Fibroblast of lung (primary cell): ENCODE data around the gene ZNF319. TPM values are rescaled to one million over a fixed set of nuclear protein-coding genes. Genes with fewer than 3 reads are reported as not detected.

Source experiments
- DNase-seq, 2 donors: peaks; one replicate each; pipeline versions ENCODE4 v3.0.0 to v3.0.0-alpha.2; 2010; ENCODE audit warnings: low read depth in 2 of 2
- H2AFZ ChIP-seq: 2 replicates; pipeline ENCODE4 v1.5.1; 2012; ENCODE audit warnings: low read length, control low read depth, inconsistent platforms
- H3K27ac ChIP-seq: 2 replicates; pipeline ENCODE4 v1.5.1; 2011; ENCODE audit warnings: low read length, control low read depth; ENCODE audit not compliant: insufficient read depth
- H3K27me3 ChIP-seq: 2 replicates; pipeline ENCODE4 v1.5.1; 2011; ENCODE audit warnings: mild to moderate bottlenecking, low read length; ENCODE audit not compliant: control insufficient read depth, insufficient read depth
- H3K36me3 ChIP-seq: 2 replicates; pipeline ENCODE4 v1.5.1; 2011; ENCODE audit warnings: low read length; ENCODE audit not compliant: control insufficient read depth, insufficient read depth
- H3K4me1 ChIP-seq: 2 replicates; pipeline ENCODE4 v1.5.1; 2011; ENCODE audit warnings: low read length; ENCODE audit not compliant: control insufficient read depth, insufficient read depth; ENCODE audit errors: extremely low read depth
- H3K4me2 ChIP-seq: 2 replicates; pipeline ENCODE4 v1.5.1; 2011; ENCODE audit warnings: low read length, control low read depth; ENCODE audit not compliant: insufficient read depth; ENCODE audit errors: extremely low read depth
- H3K4me3 ChIP-seq, 4 experiments: fragments of 200-600 bp in 1 of 4; sonication (generic) in 1 of 4; replicated peaks in 1 of 4; 2 replicates each; pipeline ENCODE4 v1.5.1; 2011 to 2016; ENCODE audit warnings: low read length in 4 of 4, low read depth in 3 of 4, mild to moderate bottlenecking in 3 of 4, control low read depth in 2 of 4, inconsistent platforms in 1 of 4, mixed read lengths in 1 of 4; ENCODE audit not compliant: insufficient read depth in 1 of 4; ENCODE audit errors: control extremely low read depth in 1 of 4
- H3K79me2 ChIP-seq: 2 replicates; pipeline ENCODE4 v1.5.1; 2012; ENCODE audit warnings: mild to moderate bottlenecking, low read length, inconsistent platforms; ENCODE audit not compliant: control insufficient read depth, insufficient read depth
- H3K9ac ChIP-seq: 2 replicates; pipeline ENCODE4 v1.5.1; 2011; ENCODE audit warnings: mild to moderate bottlenecking, low read length, control low read depth; ENCODE audit not compliant: insufficient read depth
- H3K9me3 ChIP-seq: 2 replicates; pipeline ENCODE4 v1.5.1; 2012; ENCODE audit warnings: low read depth, low read length; ENCODE audit not compliant: control insufficient read depth, insufficient read depth
- H4K20me1 ChIP-seq: 2 replicates; pipeline ENCODE4 v1.5.1; 2011; ENCODE audit warnings: low read length; ENCODE audit not compliant: control insufficient read depth, insufficient read depth; ENCODE audit errors: extremely low read depth
- EZH2 ChIP-seq: IDR thresholded peaks from 2 replicates; pipeline ENCODE4 v1.5.1; 2012; ENCODE audit warnings: low read length, control low read depth, mild to moderate bottlenecking; ENCODE audit errors: missing control alignments
- polyA plus RNA-seq, 2 donors: library from polyadenylated mRNA; depleted of rRNA in 1 of 2; stranded (reverse) in 1 of 2; unstranded in 1 of 2; fragments of >200 nt; gene quantifications; 2 replicates each; pipeline ENCODE4 v1.2.1, GENCODE V29; 2011 to 2012; ENCODE audit warnings: missing spikeins in 1 of 2
- total RNA-seq: library from RNA; depleted of rRNA; stranded (reverse); fragments of >200 nt; gene quantifications from 2 replicates; pipeline ENCODE4 v1.2.1, GENCODE V29; 2014
- TF ChIP-seq, protein P1 (sequence below), 2 donors: IDR thresholded peaks in 1 of 2; conservative IDR thresholded peaks in 1 of 2; 1 replicate in 1 of 2; 2 replicates in 1 of 2; pipeline ENCODE4 v1.5.1; 2011 to 2012; ENCODE audit warnings: low read length in 2 of 2, control low read depth in 1 of 2, inconsistent platforms in 1 of 2, low read depth in 1 of 2, mild to moderate bottlenecking in 1 of 2

ZNF319 gene
- total and polyA plus RNA-seq, 2 donors (not counting 1 experiment from before 2014, with no cell fraction given) = 2.6 to 4.1 TPM

- DNase-seq = no peak
- no peak overlapping the region for H3K9ac ChIP-seq
- H3K4me2 ChIP-seq = no peak overlapping the region
- TF ChIP-seq, protein P1, sequence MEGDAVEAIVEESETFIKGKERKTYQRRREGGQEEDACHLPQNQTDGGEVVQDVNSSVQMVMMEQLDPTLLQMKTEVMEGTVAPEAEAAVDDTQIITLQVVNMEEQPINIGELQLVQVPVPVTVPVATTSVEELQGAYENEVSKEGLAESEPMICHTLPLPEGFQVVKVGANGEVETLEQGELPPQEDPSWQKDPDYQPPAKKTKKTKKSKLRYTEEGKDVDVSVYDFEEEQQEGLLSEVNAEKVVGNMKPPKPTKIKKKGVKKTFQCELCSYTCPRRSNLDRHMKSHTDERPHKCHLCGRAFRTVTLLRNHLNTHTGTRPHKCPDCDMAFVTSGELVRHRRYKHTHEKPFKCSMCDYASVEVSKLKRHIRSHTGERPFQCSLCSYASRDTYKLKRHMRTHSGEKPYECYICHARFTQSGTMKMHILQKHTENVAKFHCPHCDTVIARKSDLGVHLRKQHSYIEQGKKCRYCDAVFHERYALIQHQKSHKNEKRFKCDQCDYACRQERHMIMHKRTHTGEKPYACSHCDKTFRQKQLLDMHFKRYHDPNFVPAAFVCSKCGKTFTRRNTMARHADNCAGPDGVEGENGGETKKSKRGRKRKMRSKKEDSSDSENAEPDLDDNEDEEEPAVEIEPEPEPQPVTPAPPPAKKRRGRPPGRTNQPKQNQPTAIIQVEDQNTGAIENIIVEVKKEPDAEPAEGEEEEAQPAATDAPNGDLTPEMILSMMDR (conservative IDR thresholded peaks at IDR 0.05 in 1 of 2, IDR thresholded peaks at IDR 0.05 in 1 of 2; ENCODE audit: low read depth in 1 of 2, low read length in 2 of 2) = no peak
- H3K4me3 ChIP-seq = no peak overlapping the region
- no peaks in the 10 kb centered on the region for H3K27me3 ChIP-seq
- no peak overlapping the region for H2AFZ ChIP-seq
- no peaks in the 10 kb centered on the region for H4K20me1 ChIP-seq
- no peak overlapping the region for H3K27ac ChIP-seq
- peaks cover 3% of the 10 kb centered on the region for H3K36me3 ChIP-seq
- peaks cover 3% of the 10 kb centered on the region for H3K79me2 ChIP-seq
- H3K4me1 ChIP-seq = peaks cover 2% of the 10 kb centered on the region
- no peaks in the 10 kb centered on the region for H3K9me3 ChIP-seq
These were observed 1.9 kb upstream of the ZNF319 start for GRCh38 chr16:58002416-58002800.

GRCh38 chr16:58001781-58002415 lies 1.4 kb upstream of the ZNF319 start:
- Histone ChIP-seq H4K20me1 (no peaks in the 10 kb centered on the region), H3K27ac (no peak overlapping the region), H3K4me1 (peaks cover 2% of the 10 kb centered on the region), H3K79me2 (peaks cover 3% of the 10 kb centered on the region), H3K4me3 (peak overlapping the region; percentile 71 to 87 (median 84)), H3K9me3 (no peaks in the 10 kb centered on the region), H3K36me3 (peaks cover 8% of the 10 kb centered on the region), H2AFZ (no peak overlapping the region), H3K9ac (peak overlapping the region; percentile 68), H3K4me2 (peak overlapping the region; percentile 66), H3K27me3 (no peaks in the 10 kb centered on the region)
- TF ChIP-seq, protein P1 (conservative IDR thresholded peaks at IDR 0.05 in 1 of 2, IDR thresholded peaks at IDR 0.05 in 1 of 2; ENCODE audit: low read depth in 1 of 2, low read length in 2 of 2) = no peak
- no peak for TF ChIP-seq EZH2
- DNase-seq = no peak

GRCh38 chr16:58000706-58001676 lies 519 bp upstream of the ZNF319 start, which contains the start of gene USB1:
USB1 (plus strand) TSS chr16:58001407; CDS start chr16:58001484, 77 bp downstream.
- peaks cover 2% of the 10 kb centered on the region for H3K4me1 ChIP-seq
- no peaks in the 10 kb centered on the region for H4K20me1 ChIP-seq
- H3K9ac ChIP-seq = peak within 1 kb of the TSS; percentile 74
- H2AFZ ChIP-seq = peak within 1 kb of the TSS; percentile 93
- H3K9me3 ChIP-seq = no peaks in the 10 kb centered on the region
- peak within 1 kb of the TSS; percentile 93 for H3K4me2 ChIP-seq
- H3K27me3 ChIP-seq = no peaks in the 10 kb centered on the region
- no peak for TF ChIP-seq EZH2
- TF ChIP-seq, protein P1 (conservative IDR thresholded peaks at IDR 0.05 in 1 of 2, IDR thresholded peaks at IDR 0.05 in 1 of 2; ENCODE audit: low read depth in 1 of 2, low read length in 2 of 2) = peak; percentile 36
- peaks cover 14% of the 10 kb centered on the region for H3K36me3 ChIP-seq
- H3K27ac ChIP-seq = peak within 1 kb of the TSS; percentile 61
- DNase-seq = peak; percentile 72 to 77
- peaks cover 3% of the 10 kb centered on the region for H3K79me2 ChIP-seq
- H3K4me3 ChIP-seq = peak within 1 kb of the TSS; percentile 71 to 87 (median 84)
